Measurements from ENCODE around the gene NMU.

The NMU gene

GRCh38 chr4:55637272-55637820 lies 1.2 kb upstream of the NMU start:
- no peak for TF ChIP-seq EZH2 (IDR thresholded peaks at IDR 0.05; ENCODE audit: borderline replicate concordance, low read length)
- TF ChIP-seq CTCF (IDR thresholded peaks at IDR 0.05; ENCODE audit: low read length) = no peak
- no peaks in the 10 kb centered on the region for H3F3A ChIP-seq (ENCODE audit: insufficient read depth, low read length)
- no peaks in the 10 kb centered on the region for H3K27me3 ChIP-seq (ENCODE audit: insufficient read depth, low read length)
- H3K4me2 ChIP-seq (ENCODE audit: low read length) = no peak overlapping the region
- no peaks in the 10 kb centered on the region for H3K9me3 ChIP-seq (ENCODE audit: low read length)
- no peaks in the 10 kb centered on the region for H3K4me1 ChIP-seq (ENCODE audit: insufficient read depth, low read length, severe bottlenecking)
- no peaks in the 10 kb centered on the region for H4K20me1 ChIP-seq (ENCODE audit: insufficient read depth, low read length)
- H2AFZ ChIP-seq (ENCODE audit: low read length) = no peak overlapping the region
- H3K36me3 ChIP-seq (ENCODE audit: insufficient read depth, low read length) = no peaks in the 10 kb centered on the region
- no peaks in the 10 kb centered on the region for H3K9me2 ChIP-seq (ENCODE audit: low read depth, low read length)
- no peak overlapping the region for H3K4me3 ChIP-seq (ENCODE audit: low read depth, low read length, poor library complexity, severe bottlenecking)
- no peaks in the 10 kb centered on the region for H3K79me2 ChIP-seq (ENCODE audit: insufficient read depth, low read length)
- H3K27ac ChIP-seq (ENCODE audit: low read depth, low read length, poor library complexity, severe bottlenecking) = no peak overlapping the region
- no peak overlapping the region for H3K9ac ChIP-seq (ENCODE audit: low read length)

- H3K9ac ChIP-seq (ENCODE audit: low read length) = no peak overlapping the region
- H3K27me3 ChIP-seq (ENCODE audit: insufficient read depth, low read length) = no peaks in the 10 kb centered on the region
- no peak overlapping the region for H2AFZ ChIP-seq (ENCODE audit: low read length)
- H3K27ac ChIP-seq (ENCODE audit: low read depth, low read length, poor library complexity, severe bottlenecking) = no peak overlapping the region
- H3K4me2 ChIP-seq (ENCODE audit: low read length) = no peak overlapping the region
- no peaks in the 10 kb centered on the region for H3K9me3 ChIP-seq (ENCODE audit: low read length)
- no peaks in the 10 kb centered on the region for H3F3A ChIP-seq (ENCODE audit: insufficient read depth, low read length)
- TF ChIP-seq EZH2 (IDR thresholded peaks at IDR 0.05; ENCODE audit: borderline replicate concordance, low read length) = no peak
- TF ChIP-seq CTCF (IDR thresholded peaks at IDR 0.05; ENCODE audit: low read length) = no peak
- no peaks in the 10 kb centered on the region for H3K4me1 ChIP-seq (ENCODE audit: insufficient read depth, low read length, severe bottlenecking)
- H4K20me1 ChIP-seq (ENCODE audit: insufficient read depth, low read length) = no peaks in the 10 kb centered on the region
- H3K9me2 ChIP-seq (ENCODE audit: low read depth, low read length) = no peaks in the 10 kb centered on the region
- no peak overlapping the region for H3K4me3 ChIP-seq (ENCODE audit: low read depth, low read length, poor library complexity, severe bottlenecking)
- H3K79me2 ChIP-seq (ENCODE audit: insufficient read depth, low read length) = no peaks in the 10 kb centered on the region
- no peaks in the 10 kb centered on the region for H3K36me3 ChIP-seq (ENCODE audit: insufficient read depth, low read length)
Measured at GRCh38 chr4:55636656-55636999, 530 bp upstream of the NMU start.

- no peaks in the 10 kb centered on the region for H3K9me2 ChIP-seq (ENCODE audit: low read depth, low read length)
- H3K9me3 ChIP-seq (ENCODE audit: low read length) = no peaks in the 10 kb centered on the region
- no peak overlapping the region for H2AFZ ChIP-seq (ENCODE audit: low read length)
- no peaks in the 10 kb centered on the region for H3K36me3 ChIP-seq (ENCODE audit: insufficient read depth, low read length)
- no peaks in the 10 kb centered on the region for H3K4me1 ChIP-seq (ENCODE audit: insufficient read depth, low read length, severe bottlenecking)
- no peaks in the 10 kb centered on the region for H3K79me2 ChIP-seq (ENCODE audit: insufficient read depth, low read length)
- H3K27ac ChIP-seq (ENCODE audit: low read depth, low read length, poor library complexity, severe bottlenecking) = no peak overlapping the region
- no peaks in the 10 kb centered on the region for H4K20me1 ChIP-seq (ENCODE audit: insufficient read depth, low read length)
- no peak overlapping the region for H3K4me2 ChIP-seq (ENCODE audit: low read length)
- no peak overlapping the region for H3K9ac ChIP-seq (ENCODE audit: low read length)
- H3F3A ChIP-seq (ENCODE audit: insufficient read depth, low read length) = no peaks in the 10 kb centered on the region
- no peak for TF ChIP-seq CTCF (IDR thresholded peaks at IDR 0.05; ENCODE audit: low read length)
- no peak for TF ChIP-seq EZH2 (IDR thresholded peaks at IDR 0.05; ENCODE audit: borderline replicate concordance, low read length)
- no peak overlapping the region for H3K4me3 ChIP-seq (ENCODE audit: low read depth, low read length, poor library complexity, severe bottlenecking)
- no peaks in the 10 kb centered on the region for H3K27me3 ChIP-seq (ENCODE audit: insufficient read depth, low read length)
Measured at GRCh38 chr4:55635282-55635681, 816 bp downstream of the NMU start.

Measured in OCI-LY1 (cell line).